Ishikawa (cell line): Measurements from ENCODE around the gene SH3PXD2A.

ENCODE experiments used
- CEBPB ChIP-seq: IDR thresholded peaks from 2 replicates; pipeline ENCODE4 v1.6.1; 2012
- EP300 ChIP-seq: IDR thresholded peaks from 2 replicates; pipeline ENCODE4 v1.6.1; 2012; ENCODE audit warnings: borderline replicate concordance
- FOXM1 ChIP-seq: IDR thresholded peaks from 2 replicates; pipeline ENCODE4 v1.6.1; 2012; ENCODE audit warnings: low read depth, borderline replicate concordance
- TAF1 ChIP-seq: IDR thresholded peaks from 2 replicates; pipeline ENCODE4 v1.6.1; 2012; ENCODE audit warnings: low read depth, mild to moderate bottlenecking
- TF ChIP-seq, protein P1 (sequence below): IDR thresholded peaks from 2 replicates; pipeline ENCODE4 v1.6.1; 2012

- TF ChIP-seq TAF1 (no peak), FOXM1 (no peak), EP300 (no peak), CEBPB (no peak)
- TF ChIP-seq, protein P1, sequence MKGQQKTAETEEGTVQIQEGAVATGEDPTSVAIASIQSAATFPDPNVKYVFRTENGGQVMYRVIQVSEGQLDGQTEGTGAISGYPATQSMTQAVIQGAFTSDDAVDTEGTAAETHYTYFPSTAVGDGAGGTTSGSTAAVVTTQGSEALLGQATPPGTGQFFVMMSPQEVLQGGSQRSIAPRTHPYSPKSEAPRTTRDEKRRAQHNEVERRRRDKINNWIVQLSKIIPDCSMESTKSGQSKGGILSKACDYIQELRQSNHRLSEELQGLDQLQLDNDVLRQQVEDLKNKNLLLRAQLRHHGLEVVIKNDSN = no peak
These were observed 306.6 kb downstream of the SH3PXD2A start for GRCh38 chr10:103548581-103549348.
